PC-9 (cell line): ENCODE results near the gene GPR152. TPM values are rescaled to one million over a fixed set of nuclear protein-coding genes. Genes with fewer than 3 reads are reported as not detected.
A peak's percentile ranks its signal among the peaks of the same experiment; 100 is the strongest.

Experiments
- BruUV-seq: library from RNA; stranded (reverse); fragments of 400-500 nt; replicated peaks from 2 replicates; lab custom pipeline; 2021; lab: Mats Ljungman, UMichigan
- CTCF ChIA-PET: fragments of 300-600 bp; sonication (Branson Sonifier 250); formaldehyde crosslinking; loops from one replicate; lab custom pipeline; 2022; ENCODE audit warnings: antibody characterized with exemption; lab: Charles Lee
- POLR2A ChIA-PET: fragments of 300-600 bp; sonication (Branson Sonifier 250); formaldehyde crosslinking; loops from one replicate; lab custom pipeline; 2022; ENCODE audit warnings: antibody characterized with exemption; ENCODE audit not compliant: unreplicated experiment; lab: Charles Lee
- DNase-seq, 2 experiments: peaks; one replicate each; pipeline versions ENCODE4 v3.0.0 to v3.0.0-alpha.2; 2015 to 2022; ENCODE audit warnings: mixed read lengths in 1 of 2
- H2AFZ ChIP-seq: fragments of 200-600 bp; sonication (generic); 2 replicates; pipeline ENCODE4 v1.8.1; 2017; ENCODE audit warnings: antibody characterized with exemption
- H3F3A ChIP-seq: fragments of 200-600 bp; sonication (generic); 2 replicates; pipeline ENCODE4 v1.8.1; 2017; ENCODE audit warnings: antibody characterized with exemption, mild to moderate bottlenecking, low read depth; ENCODE audit not compliant: insufficient read depth
- H3K27ac ChIP-seq: fragments of 200-600 bp; sonication (generic); 2 replicates; pipeline ENCODE4 v1.6.1; 2016; ENCODE audit warnings: mixed run types
- H3K27me3 ChIP-seq: fragments of 200-600 bp; sonication (generic); 2 replicates; pipeline ENCODE4 v1.6.1; 2016; ENCODE audit warnings: low read depth, mixed run types; ENCODE audit not compliant: insufficient read depth
- H3K36me3 ChIP-seq: fragments of 200-600 bp; sonication (generic); 2 replicates; pipeline ENCODE4 v1.6.1; 2016; ENCODE audit warnings: low read depth, mixed run types
- H3K4me1 ChIP-seq: fragments of 200-600 bp; sonication (generic); replicated peaks from 2 replicates; pipeline ENCODE4 v1.6.1; 2016; ENCODE audit warnings: mixed run types; ENCODE audit not compliant: insufficient read depth
- H3K4me2 ChIP-seq: fragments of 200-600 bp; sonication (generic); 2 replicates; pipeline ENCODE4 v1.6.1; 2017; ENCODE audit warnings: mixed run types
- H3K4me3 ChIP-seq: fragments of 200-600 bp; sonication (generic); 2 replicates; pipeline ENCODE4 v1.6.1; 2016; ENCODE audit warnings: mixed run types
- H3K79me2 ChIP-seq: fragments of 200-600 bp; sonication (generic); 2 replicates; pipeline ENCODE4 v1.6.1; 2017; ENCODE audit warnings: low read depth, mixed run types
- H3K9me2 ChIP-seq: fragments of 200-600 bp; sonication (generic); 2 replicates; pipeline ENCODE4 v1.8.1; 2017; ENCODE audit warnings: mild to moderate bottlenecking; ENCODE audit not compliant: insufficient read depth
- H3K9me3 ChIP-seq: fragments of 200-600 bp; sonication (generic); 2 replicates; pipeline ENCODE4 v1.8.1; 2016; ENCODE audit warnings: low read depth; ENCODE audit not compliant: insufficient read depth
- H4K20me1 ChIP-seq: fragments of 200-600 bp; sonication (generic); 2 replicates; pipeline ENCODE4 v1.8.1; 2017; ENCODE audit not compliant: insufficient read depth
- EZH2 ChIP-seq: fragments of 200-600 bp; sonication (generic); IDR thresholded peaks from 2 replicates; pipeline ENCODE4 v1.8.0; 2017; ENCODE audit warnings: antibody characterized with exemption, low read depth
- intact Hi-C: fragments of 100-400 bp; cut with micrococcal nuclease; formaldehyde crosslinking; loops from one replicate; pipeline ENCODE4 v1.10.0; 2022; ENCODE audit not compliant: unreplicated experiment
- total RNA-seq: library from RNA; stranded (reverse); gene quantifications from 2 replicates; pipeline ENCODE4 v1.2.3, GENCODE V29; 2021
- TF ChIP-seq, protein P1 (sequence below): fragments of 200-600 bp; sonication (generic); conservative IDR thresholded peaks from 2 replicates; pipeline ENCODE4 v1.6.1; 2017; ENCODE audit warnings: mixed run types, antibody characterized with exemption, mild to moderate bottlenecking, moderate library complexity

The GPR152 gene
- total RNA-seq, 1 experiment from 2014 or later, result not detected

DNA sequence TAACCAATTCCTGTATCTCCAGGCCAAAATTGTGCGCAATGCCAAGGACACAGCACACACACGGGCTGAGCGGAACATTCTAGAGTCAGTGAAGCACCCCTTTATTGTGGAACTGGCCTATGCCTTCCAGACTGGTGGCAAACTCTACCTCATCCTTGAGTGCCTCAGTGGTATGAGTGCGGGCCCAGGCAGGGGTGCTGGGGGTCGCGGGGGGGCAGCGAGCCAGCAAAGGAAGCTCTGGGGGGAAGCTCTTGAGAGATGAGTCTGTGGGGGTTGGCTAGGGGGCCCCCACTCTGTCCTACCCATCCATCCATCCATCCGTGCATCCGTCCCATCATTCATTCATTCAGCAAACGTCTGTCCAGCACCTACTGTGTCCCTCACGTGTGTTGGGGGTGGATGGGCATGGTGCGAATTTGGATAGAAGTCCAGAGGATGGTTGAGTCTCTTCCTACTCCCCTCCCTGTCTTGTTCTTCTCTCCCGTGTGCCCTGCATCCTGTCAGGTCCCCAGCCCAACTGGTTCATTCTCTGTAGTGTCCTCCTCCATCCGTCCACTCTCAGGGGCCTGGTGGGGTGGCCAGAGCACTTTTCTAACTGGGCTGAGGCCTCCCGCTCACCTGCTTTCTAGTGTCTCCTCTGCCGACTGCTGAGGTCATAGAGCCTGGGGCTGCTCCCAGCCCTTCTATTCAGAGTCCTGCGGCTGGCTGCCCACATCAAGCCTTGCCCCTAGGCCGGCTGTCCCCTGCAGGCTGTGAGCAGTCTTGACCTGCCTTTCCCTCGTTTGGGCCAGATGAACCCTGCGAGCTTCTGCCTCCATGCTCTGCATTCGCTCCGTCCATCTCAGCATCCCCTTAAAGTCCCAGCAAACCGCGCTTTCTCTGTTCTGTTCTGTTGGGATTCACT, 20.9 kb downstream of the GPR152 start:
- DNase-seq, result no peak
- Histone ChIP-seq H3K9me2 (no peaks in the 10 kb centered on the region), H4K20me1 (no peaks in the 10 kb centered on the region; the same call in 1 of the 2 replicates), H2AFZ (no peak overlapping the region), H3K27me3 (no peaks in the 10 kb centered on the region), H3K79me2 (peaks cover 21% of the 10 kb centered on the region), H3K27ac (no peak overlapping the region), H3K4me1 (peaks cover 24% of the 10 kb centered on the region), H3F3A (peaks cover 24% of the 10 kb centered on the region; the same call in 1 of the 2 replicates), H3K9me3 (no peaks in the 10 kb centered on the region), H3K4me3 (no peak overlapping the region), H3K36me3 (no peaks in the 10 kb centered on the region), H3K4me2 (no peak overlapping the region)
- TF ChIP-seq EZH2, result no peak
- TF ChIP-seq, protein P1, sequence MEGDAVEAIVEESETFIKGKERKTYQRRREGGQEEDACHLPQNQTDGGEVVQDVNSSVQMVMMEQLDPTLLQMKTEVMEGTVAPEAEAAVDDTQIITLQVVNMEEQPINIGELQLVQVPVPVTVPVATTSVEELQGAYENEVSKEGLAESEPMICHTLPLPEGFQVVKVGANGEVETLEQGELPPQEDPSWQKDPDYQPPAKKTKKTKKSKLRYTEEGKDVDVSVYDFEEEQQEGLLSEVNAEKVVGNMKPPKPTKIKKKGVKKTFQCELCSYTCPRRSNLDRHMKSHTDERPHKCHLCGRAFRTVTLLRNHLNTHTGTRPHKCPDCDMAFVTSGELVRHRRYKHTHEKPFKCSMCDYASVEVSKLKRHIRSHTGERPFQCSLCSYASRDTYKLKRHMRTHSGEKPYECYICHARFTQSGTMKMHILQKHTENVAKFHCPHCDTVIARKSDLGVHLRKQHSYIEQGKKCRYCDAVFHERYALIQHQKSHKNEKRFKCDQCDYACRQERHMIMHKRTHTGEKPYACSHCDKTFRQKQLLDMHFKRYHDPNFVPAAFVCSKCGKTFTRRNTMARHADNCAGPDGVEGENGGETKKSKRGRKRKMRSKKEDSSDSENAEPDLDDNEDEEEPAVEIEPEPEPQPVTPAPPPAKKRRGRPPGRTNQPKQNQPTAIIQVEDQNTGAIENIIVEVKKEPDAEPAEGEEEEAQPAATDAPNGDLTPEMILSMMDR, result no peak
- POLR2A ChIA-PET, result no interaction called here
- no TSS peak for BruUV-seq
- CTCF ChIA-PET, result no interaction called here
- intact Hi-C loops, result no loop called here

DNA sequence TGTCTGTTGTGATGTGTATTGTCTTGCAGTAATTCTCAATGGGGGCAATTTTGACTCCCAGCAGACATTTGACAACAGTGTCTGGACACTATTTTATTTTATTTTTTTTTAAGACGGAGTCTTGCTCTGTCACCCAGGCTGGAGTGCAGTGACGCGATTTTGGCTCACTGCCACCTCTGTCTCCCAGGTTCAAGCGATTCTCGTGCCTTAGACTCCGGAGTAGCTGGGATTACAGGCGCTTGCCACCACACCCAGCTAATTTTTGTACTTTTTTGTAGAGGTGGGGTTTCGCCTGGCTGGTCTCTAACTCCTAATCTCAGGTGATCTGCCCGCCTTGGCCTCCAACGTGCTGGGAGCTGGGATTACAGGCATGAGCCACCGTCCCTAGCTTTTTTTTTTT, 22.8 kb downstream of the GPR152 start:
- no peaks in the 10 kb centered on the region for H3K9me2 ChIP-seq
- H3K27ac ChIP-seq, result no peak overlapping the region
- H3K27me3 ChIP-seq, result no peaks in the 10 kb centered on the region
- no peak for DNase-seq
- TF ChIP-seq EZH2, result no peak
- TF ChIP-seq, protein P1, result no peak
- no peaks in the 10 kb centered on the region; the same call in 1 of the 2 replicates for H4K20me1 ChIP-seq
- no peaks in the 10 kb centered on the region for H3K36me3 ChIP-seq
- peaks cover 31% of the 10 kb centered on the region; the same call in 1 of the 2 replicates for H3F3A ChIP-seq
- TSS peak; percentile 33 for BruUV-seq
- H2AFZ ChIP-seq, result no peak overlapping the region
- peak overlapping the region; percentile 95; the same call in 1 of the 2 replicates for H3K4me3 ChIP-seq
- intact Hi-C loops, result no loop called here
- CTCF ChIA-PET, result no interaction called here
- H3K4me1 ChIP-seq, result peaks cover 24% of the 10 kb centered on the region
- peaks cover 21% of the 10 kb centered on the region for H3K79me2 ChIP-seq
- no peaks in the 10 kb centered on the region for H3K9me3 ChIP-seq
- POLR2A ChIA-PET, result interaction anchor here (0.6 kb wide), 1 partner anchor 45 kb away, joined by 3 read pairs; no protein-coding TSS in a partner anchor
- peak overlapping the region; percentile 98 for H3K4me2 ChIP-seq

DNA sequence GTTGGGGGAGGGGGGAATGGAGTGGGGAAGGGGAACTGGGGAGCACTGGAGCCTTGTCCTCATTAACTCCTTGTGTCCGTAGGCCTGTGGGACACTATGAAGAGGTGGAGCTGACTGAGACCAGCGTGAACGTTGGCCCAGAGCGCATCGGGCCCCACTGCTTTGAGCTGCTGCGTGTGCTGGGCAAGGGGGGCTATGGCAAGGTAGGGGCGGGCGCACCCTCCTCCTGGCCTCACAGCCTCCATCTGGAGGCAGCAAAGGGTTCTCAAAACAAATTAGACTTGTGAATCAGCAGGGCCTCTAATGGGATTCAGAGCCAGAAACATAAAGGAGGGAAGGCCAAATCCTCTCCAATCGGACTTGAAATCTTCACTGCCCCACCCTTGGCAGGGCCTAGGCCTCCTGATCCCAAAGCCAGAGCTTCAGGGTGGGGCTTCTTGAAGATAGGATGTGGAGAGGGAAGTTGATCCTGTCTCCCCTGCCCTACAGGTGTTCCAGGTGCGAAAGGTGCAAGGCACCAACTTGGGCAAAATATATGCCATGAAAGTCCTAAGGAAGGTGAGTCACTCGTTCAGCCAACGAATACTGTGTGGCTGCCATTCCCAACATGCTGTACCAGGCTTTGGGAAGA, 23.4 kb downstream of the GPR152 start:
- no peak overlapping the region for H3K27ac ChIP-seq
- DNase-seq, result no peak
- H3F3A ChIP-seq, result peaks cover 31% of the 10 kb centered on the region; the same call in 1 of the 2 replicates
- ChIA-PET CTCF (interaction anchor here (0.6 kb wide), 3 partner anchors 43 to 76 kb away, joined by 3 to 5 read pairs (median 5); no protein-coding TSS in a partner anchor), POLR2A (interaction anchor here (0.6 kb wide), 1 partner anchor 44 kb away, joined by 3 read pairs; no protein-coding TSS in a partner anchor)
- peaks cover 24% of the 10 kb centered on the region for H3K4me1 ChIP-seq
- H3K4me3 ChIP-seq, result peak overlapping the region; percentile 95
- no peak for TF ChIP-seq EZH2
- TF ChIP-seq, protein P1, result no peak
- no peaks in the 10 kb centered on the region for H3K27me3 ChIP-seq
- no peaks in the 10 kb centered on the region for H3K9me2 ChIP-seq
- H2AFZ ChIP-seq, result peak overlapping the region; percentile 92
- BruUV-seq, result no TSS peak
- no peaks in the 10 kb centered on the region for H3K36me3 ChIP-seq
- intact Hi-C loops, result no loop called here
- H3K9me3 ChIP-seq, result no peaks in the 10 kb centered on the region
- H3K79me2 ChIP-seq, result peaks cover 21% of the 10 kb centered on the region
- peak overlapping the region; percentile 98 for H3K4me2 ChIP-seq
- H4K20me1 ChIP-seq, result no peaks in the 10 kb centered on the region; the same call in 1 of the 2 replicates
